GM18499 (cell line): ENCODE results near the gene PIM1.

ENCODE experiments used
- ATAC-seq: cut with Tn5 transposase; IDR thresholded peaks from one replicate; pipeline ENCODE4 v1.9.1; 2021; ENCODE audit warnings: moderate number of reproducible peaks; ENCODE audit not compliant: insufficient read depth, unreplicated experiment

PIM1 gene

GRCh38 chr6:37212268-37212667 is 42.3 kb downstream of the PIM1 start:
- ATAC-seq = no peak

DNA sequence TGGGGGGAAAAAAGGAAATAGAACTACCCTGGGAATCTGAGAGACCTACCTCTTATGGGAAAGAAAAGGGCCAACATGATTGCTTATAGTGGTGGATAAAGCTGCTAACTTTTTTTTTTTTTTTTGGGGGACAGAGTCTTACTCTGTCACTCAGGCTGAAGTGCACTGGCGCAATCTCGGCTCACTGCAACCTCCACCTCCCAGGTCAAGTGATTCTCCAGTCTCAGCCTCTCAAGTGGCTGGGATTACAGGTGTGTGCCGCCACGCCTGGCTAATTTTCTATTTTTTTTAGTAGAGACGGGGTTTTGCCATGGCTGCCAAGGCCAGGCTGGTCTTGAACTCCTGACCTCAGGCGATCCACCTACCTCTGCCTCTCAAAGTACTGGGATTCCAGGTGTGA is 48.1 kb downstream of the PIM1 start:
- no peak for ATAC-seq

DNA sequence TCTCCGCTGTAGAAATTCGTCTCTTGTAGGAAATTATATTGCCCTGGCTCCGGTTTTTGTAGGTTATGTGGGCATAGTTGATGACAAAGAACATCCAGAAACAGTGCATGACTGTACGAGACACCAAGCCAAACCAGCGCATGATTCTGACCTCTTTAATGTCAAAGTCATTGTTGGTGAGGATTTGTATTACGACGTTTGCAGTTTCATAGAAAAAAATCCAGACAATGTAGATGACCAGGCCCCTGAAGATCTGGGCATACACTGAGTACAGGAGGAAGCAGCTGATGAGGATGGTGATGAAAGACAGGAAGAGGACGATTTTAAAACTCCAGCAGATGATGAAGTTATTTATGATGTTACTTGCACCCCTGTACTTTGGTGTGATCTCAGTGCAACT is 48.6 kb downstream of the PIM1 start:
- ATAC-seq = no peak

GRCh38 chr6:37221585-37222124 is 51.7 kb downstream of the PIM1 start:
- ATAC-seq = no peak

DNA sequence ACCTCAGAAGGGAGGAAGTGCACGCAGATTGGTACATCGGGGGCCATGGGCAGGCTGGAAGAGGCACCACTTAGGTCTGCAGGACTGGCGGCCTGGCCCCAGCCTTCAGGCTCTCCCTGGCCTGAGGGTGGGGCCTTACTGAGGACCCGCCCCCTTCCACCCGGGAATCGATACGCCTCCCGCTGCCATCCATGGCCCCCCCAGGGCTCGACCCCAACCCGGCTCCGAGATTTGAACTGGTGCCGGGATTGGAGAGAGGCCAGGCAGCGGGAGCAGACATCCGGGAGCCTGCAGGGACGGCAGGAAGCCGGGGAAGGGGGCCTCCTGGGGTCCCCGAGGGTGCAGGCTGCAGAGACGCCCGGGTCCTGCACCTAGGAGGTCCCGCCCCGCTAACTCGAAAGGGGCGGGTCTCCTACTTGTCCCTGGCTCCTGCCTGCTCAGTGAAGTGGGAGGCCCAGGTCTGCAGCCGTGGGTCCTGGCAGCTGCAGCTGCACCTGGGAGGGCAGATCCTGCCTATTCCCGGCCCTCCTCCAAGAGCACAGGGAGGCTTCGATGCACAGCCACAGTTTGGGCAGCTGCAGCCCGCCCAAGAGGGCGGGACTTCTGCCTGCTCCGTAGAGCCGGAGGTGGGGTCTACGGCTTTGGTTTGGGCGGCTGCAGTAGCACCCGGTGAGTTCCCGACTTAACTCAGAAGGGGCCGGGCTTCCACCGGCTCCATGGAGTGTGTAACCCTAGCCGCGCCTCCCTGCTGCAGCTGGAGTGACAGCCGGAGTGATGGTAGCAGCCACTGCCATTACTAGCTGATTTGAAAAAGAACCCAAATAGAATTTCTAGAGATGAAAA is 52.4 kb downstream of the PIM1 start:
- peak; percentile 56 for ATAC-seq

- no peak for ATAC-seq
These were observed 53.0 kb downstream of the PIM1 start for GRCh38 chr6:37222992-37223391.
